ENCODE results near the gene PPP1R12B. TPM values are rescaled to one million over a fixed set of nuclear protein-coding genes. Genes with fewer than 3 reads are reported as not detected.

PPP1R12B gene
- total and polyA plus RNA-seq, 2 experiments from 2014 or later, result 13.2 to 13.8 TPM

DNA sequence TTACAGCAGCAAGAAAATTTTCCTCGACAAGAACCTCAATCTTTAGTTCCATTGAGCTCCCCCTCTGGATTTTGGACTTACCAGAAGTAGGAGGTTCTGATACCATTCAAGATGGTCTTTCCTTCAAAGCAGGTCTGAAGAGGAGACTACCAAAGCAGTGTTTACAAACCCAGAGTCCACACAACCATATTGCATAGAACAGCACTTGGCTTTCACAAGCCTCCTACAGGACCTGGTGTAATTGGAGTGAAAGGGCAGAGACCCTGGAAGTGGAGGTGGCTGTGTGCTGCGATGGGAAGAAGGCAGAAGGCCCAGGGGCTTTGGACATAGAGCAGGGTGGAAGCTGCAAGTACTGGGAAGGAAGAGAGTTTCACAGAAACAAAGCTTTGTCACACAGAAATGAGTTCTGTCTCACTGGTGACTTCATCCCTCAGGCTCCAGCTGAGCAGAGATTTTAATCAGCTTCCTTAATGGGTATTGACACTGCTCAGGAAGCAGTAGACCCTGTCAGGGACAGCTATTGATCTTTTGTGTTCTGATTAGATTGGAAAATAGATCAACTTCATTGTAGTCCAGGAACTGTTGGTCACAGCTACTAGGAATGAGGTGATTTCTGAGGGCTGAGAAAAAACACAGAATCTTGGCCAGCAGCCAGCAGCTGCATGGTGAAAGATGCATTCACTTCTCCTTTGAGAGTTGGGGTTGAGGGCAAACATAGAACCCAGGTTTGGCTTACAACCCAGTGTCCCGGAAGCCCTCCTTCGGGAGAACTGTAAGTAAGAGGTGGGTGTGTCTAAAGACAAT, 237.7 kb downstream of the PPP1R12B start:
- Histone ChIP-seq H3K79me2 (replicated peaks; ENCODE audit: insufficient read depth) (no peaks in the 10 kb centered on the region), H4K20me1 (replicated peaks; ENCODE audit: insufficient read depth) (no peaks in the 10 kb centered on the region), H3K4me3 (no peak overlapping the region), H3K9me2 (ENCODE audit: insufficient read depth) (0 out of 2 replicates have a peak, but pooled peaks cover 4% of the 10 kb centered on the region), H2AFZ (no peak overlapping the region), H3K4me1 (ENCODE audit: insufficient read depth) (no peaks in the 10 kb centered on the region), H3K27me3 (ENCODE audit: insufficient read depth) (no peaks in the 10 kb centered on the region), H3K27ac (ENCODE audit: low read depth) (no peak overlapping the region), H3K36me3 (ENCODE audit: insufficient read depth) (no peaks in the 10 kb centered on the region), H3F3A (replicated peaks; ENCODE audit: low read depth) (no peaks in the 10 kb centered on the region), H3K4me2 (no peak overlapping the region)
- no peaks in the 10 kb centered on the region for H3K4me1 Mint-ChIP-seq
- ATAC-seq (no peak), DNase-seq (ENCODE audit: low spot score) (no peak)
- no peaks in the 10 kb centered on the region for H3K9me3 Mint-ChIP-seq
- TF ChIP-seq, protein P1, sequence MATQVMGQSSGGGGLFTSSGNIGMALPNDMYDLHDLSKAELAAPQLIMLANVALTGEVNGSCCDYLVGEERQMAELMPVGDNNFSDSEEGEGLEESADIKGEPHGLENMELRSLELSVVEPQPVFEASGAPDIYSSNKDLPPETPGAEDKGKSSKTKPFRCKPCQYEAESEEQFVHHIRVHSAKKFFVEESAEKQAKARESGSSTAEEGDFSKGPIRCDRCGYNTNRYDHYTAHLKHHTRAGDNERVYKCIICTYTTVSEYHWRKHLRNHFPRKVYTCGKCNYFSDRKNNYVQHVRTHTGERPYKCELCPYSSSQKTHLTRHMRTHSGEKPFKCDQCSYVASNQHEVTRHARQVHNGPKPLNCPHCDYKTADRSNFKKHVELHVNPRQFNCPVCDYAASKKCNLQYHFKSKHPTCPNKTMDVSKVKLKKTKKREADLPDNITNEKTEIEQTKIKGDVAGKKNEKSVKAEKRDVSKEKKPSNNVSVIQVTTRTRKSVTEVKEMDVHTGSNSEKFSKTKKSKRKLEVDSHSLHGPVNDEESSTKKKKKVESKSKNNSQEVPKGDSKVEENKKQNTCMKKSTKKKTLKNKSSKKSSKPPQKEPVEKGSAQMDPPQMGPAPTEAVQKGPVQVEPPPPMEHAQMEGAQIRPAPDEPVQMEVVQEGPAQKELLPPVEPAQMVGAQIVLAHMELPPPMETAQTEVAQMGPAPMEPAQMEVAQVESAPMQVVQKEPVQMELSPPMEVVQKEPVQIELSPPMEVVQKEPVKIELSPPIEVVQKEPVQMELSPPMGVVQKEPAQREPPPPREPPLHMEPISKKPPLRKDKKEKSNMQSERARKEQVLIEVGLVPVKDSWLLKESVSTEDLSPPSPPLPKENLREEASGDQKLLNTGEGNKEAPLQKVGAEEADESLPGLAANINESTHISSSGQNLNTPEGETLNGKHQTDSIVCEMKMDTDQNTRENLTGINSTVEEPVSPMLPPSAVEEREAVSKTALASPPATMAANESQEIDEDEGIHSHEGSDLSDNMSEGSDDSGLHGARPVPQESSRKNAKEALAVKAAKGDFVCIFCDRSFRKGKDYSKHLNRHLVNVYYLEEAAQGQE (IDR thresholded peaks at IDR 0.05; ENCODE audit: unreplicated experiment), result no peak
- TF ChIP-seq, protein P2, sequence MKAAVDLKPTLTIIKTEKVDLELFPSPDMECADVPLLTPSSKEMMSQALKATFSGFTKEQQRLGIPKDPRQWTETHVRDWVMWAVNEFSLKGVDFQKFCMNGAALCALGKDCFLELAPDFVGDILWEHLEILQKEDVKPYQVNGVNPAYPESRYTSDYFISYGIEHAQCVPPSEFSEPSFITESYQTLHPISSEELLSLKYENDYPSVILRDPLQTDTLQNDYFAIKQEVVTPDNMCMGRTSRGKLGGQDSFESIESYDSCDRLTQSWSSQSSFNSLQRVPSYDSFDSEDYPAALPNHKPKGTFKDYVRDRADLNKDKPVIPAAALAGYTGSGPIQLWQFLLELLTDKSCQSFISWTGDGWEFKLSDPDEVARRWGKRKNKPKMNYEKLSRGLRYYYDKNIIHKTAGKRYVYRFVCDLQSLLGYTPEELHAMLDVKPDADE (IDR thresholded peaks at IDR 0.05), result no peak
- TF ChIP-seq, protein P3, sequence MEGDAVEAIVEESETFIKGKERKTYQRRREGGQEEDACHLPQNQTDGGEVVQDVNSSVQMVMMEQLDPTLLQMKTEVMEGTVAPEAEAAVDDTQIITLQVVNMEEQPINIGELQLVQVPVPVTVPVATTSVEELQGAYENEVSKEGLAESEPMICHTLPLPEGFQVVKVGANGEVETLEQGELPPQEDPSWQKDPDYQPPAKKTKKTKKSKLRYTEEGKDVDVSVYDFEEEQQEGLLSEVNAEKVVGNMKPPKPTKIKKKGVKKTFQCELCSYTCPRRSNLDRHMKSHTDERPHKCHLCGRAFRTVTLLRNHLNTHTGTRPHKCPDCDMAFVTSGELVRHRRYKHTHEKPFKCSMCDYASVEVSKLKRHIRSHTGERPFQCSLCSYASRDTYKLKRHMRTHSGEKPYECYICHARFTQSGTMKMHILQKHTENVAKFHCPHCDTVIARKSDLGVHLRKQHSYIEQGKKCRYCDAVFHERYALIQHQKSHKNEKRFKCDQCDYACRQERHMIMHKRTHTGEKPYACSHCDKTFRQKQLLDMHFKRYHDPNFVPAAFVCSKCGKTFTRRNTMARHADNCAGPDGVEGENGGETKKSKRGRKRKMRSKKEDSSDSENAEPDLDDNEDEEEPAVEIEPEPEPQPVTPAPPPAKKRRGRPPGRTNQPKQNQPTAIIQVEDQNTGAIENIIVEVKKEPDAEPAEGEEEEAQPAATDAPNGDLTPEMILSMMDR (conservative IDR thresholded peaks at IDR 0.05; ENCODE audit: low read depth in 2 of 2), result no peak
- TF ChIP-seq NANOG (IDR thresholded peaks at IDR 0.05; ENCODE audit: borderline replicate concordance) (no peak), EZH2phosphoT487 (IDR thresholded peaks at IDR 0.05; ENCODE audit: unreplicated experiment) (no peak), EZH2 (IDR thresholded peaks at IDR 0.05; ENCODE audit: low read depth, unreplicated experiment) (no peak), JUNB (IDR thresholded peaks at IDR 0.05; ENCODE audit: unreplicated experiment) (no peak), ZNF331 (CRISPR knock-in tag; IDR thresholded peaks at IDR 0.05; ENCODE audit: low read depth) (no peak), CREB1 (CRISPR knock-in tag; IDR thresholded peaks at IDR 0.05; ENCODE audit: low read depth) (no peak), ZNF114 (CRISPR knock-in tag; IDR thresholded peaks at IDR 0.05) (no peak), POLR2AphosphoS5 (IDR thresholded peaks at IDR 0.05; ENCODE audit: low read depth) (no peak), STAT1 (IDR thresholded peaks at IDR 0.05; ENCODE audit: unreplicated experiment) (no peak)
- TF ChIP-seq, protein P4, sequence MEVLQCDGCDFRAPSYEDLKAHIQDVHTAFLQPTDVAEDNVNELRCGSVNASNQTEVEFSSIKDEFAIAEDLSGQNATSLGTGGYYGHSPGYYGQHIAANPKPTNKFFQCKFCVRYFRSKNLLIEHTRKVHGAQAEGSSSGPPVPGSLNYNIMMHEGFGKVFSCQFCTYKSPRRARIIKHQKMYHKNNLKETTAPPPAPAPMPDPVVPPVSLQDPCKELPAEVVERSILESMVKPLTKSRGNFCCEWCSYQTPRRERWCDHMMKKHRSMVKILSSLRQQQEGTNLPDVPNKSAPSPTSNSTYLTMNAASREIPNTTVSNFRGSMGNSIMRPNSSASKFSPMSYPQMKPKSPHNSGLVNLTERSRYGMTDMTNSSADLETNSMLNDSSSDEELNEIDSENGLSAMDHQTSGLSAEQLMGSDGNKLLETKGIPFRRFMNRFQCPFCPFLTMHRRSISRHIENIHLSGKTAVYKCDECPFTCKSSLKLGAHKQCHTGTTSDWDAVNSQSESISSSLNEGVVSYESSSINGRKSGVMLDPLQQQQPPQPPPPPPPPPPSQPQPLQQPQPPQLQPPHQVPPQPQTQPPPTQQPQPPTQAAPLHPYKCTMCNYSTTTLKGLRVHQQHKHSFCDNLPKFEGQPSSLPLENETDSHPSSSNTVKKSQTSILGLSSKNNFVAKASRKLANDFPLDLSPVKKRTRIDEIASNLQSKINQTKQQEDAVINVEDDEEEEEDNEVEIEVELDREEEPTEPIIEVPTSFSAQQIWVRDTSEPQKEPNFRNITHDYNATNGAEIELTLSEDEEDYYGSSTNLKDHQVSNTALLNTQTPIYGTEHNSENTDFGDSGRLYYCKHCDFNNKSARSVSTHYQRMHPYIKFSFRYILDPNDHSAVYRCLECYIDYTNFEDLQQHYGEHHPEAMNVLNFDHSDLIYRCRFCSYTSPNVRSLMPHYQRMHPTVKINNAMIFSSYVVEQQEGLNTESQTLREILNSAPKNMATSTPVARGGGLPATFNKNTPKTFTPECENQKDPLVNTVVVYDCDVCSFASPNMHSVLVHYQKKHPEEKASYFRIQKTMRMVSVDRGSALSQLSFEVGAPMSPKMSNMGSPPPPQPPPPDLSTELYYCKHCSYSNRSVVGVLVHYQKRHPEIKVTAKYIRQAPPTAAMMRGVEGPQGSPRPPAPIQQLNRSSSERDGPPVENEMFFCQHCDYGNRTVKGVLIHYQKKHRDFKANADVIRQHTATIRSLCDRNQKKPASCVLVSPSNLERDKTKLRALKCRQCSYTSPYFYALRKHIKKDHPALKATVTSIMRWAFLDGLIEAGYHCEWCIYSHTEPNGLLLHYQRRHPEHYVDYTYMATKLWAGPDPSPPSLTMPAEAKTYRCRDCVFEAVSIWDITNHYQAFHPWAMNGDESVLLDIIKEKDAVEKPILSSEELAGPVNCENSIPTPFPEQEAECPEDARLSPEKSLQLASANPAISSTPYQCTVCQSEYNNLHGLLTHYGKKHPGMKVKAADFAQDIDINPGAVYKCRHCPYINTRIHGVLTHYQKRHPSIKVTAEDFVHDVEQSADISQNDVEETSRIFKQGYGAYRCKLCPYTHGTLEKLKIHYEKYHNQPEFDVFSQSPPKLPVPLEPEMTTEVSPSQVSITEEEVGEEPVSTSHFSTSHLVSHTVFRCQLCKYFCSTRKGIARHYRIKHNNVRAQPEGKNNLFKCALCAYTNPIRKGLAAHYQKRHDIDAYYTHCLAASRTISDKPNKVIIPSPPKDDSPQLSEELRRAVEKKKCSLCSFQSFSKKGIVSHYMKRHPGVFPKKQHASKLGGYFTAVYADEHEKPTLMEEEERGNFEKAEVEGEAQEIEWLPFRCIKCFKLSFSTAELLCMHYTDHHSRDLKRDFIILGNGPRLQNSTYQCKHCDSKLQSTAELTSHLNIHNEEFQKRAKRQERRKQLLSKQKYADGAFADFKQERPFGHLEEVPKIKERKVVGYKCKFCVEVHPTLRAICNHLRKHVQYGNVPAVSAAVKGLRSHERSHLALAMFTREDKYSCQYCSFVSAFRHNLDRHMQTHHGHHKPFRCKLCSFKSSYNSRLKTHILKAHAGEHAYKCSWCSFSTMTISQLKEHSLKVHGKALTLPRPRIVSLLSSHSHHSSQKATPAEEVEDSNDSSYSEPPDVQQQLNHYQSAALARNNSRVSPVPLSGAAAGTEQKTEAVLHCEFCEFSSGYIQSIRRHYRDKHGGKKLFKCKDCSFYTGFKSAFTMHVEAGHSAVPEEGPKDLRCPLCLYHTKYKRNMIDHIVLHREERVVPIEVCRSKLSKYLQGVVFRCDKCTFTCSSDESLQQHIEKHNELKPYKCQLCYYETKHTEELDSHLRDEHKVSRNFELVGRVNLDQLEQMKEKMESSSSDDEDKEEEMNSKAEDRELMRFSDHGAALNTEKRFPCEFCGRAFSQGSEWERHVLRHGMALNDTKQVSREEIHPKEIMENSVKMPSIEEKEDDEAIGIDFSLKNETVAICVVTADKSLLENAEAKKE (CRISPR knock-in tag; IDR thresholded peaks at IDR 0.05), result no peak
- no peaks in the 10 kb centered on the region for H3K36me3 Mint-ChIP-seq (ENCODE audit: low read depth)
- H3K27ac Mint-ChIP-seq, result no peak overlapping the region
- H3K27me3 Mint-ChIP-seq (ENCODE audit: insufficient read depth, low read depth, poor library complexity), result peaks cover 2% of the 10 kb centered on the region
- H3K4me3 Mint-ChIP-seq, result no peak overlapping the region
